Activated naive CD8-positive, alpha-beta T cell treated with anti-CD3 and anti-CD28 coated beads, Interleukin-2, amount 50 U/mL, for 16 hours (primary cell): ENCODE results near the gene SF3B6.
"Not testable (repeated sequence)": the region's sequence is repeated elsewhere in the genome, so short reads cannot be mapped to it uniquely, and the experiment has no call there.

Experiments used
- DNase-seq: peaks from one replicate; pipeline ENCODE4 v3.0.0-alpha.2; 2020; ENCODE audit warnings: low read depth, low spot score

SF3B6 gene

DNA sequence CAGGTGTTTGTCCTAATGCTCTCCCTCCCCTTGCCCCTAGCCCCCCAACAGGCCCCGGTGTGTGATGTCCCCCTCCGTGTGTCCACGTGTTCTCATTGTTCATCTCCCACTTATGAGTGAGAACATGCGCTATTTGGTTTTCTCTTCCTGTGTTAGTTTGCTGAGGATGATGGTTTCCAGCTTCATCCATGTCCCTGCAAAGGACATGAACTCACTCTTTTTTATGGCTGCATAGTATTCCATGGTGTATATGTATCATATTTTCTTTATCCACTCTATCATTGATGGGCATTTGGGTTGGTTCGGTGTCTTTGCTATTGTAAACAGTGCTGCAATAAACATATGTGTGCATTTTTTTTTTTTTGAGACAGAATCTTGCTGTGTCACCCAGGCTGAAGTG is 17.1 kb upstream of the SF3B6 start:
- DNase-seq: not testable (repeated sequence)

DNA sequence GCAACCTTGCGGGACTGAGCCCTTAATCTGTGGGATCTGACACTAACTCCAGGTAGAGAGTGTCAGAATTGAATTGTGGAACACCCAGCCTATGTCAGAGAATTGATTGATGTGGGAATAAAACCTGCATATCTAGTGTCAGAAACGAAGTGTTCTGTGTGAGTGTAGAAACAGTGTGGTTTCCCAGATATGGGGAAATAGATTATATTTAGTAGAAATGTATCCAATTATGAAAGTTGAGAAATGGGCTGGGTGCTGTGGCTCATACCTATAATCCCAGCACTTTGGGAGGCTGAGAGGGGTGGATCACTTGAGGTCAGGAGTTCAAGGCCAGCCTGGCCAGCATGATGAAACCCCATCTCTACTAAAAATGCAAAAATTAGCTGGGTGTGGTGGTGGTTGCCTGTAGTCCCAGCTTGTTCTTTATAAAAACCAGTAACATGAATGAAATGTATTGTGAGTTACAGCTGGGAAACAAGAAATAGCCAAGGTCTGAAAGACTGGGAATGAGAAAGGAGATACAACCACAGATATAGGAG is 12.8 kb upstream of the SF3B6 start:
- no peak for DNase-seq

DNA sequence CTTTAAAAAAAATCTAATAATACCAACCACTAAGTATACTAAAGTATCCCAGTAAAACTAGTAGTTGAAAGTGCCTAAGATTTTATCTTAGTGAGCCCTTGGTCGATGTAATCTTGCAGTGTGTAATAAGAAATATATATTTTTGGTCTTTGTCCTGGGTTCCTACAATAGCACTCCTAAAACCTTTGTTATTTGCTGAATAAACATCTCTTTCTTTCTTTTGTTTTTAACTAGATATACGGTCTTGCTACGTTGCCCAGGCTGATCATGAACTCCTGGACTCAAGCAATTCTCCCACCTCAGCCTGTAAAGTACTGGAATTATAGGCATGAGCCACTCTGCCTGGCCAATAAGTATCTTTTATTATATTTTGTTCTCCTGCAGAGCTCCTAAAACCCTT is 10.9 kb upstream of the SF3B6 start:
- no peak for DNase-seq

DNA sequence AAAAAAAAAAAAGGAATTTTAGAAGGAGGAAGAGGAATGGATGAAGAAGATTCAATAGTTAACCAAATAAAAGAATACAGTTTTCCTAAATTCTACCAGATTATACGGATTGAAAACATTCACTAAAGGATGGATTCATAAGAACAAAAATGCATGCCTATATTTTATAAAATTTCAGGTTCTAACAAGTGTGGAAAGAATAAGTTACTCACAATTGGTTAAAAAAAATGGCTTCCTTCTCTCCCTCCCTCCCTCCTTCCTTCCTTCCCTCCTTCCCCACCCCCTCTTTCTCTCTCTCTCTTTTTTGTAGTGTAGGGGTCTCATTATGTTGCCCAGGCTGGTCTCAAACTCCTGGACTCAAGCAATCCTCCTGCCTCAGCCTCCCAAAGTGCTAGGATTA is 10.1 kb upstream of the SF3B6 start:
- DNase-seq: no peak

DNA sequence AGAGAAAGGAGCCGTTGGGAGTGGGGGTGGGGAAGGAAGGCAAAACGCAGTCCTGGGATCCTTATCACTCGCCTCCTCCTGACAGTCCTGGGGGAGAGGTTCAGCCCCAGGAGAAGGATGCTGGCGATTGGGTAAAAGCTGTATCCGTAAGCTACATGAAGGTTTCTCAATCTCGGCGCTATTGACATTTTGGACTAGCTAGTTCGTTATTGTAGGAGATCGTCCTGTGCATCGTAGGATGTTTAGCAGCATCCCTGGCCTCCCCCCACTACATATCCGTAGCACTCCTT is 9.0 kb upstream of the SF3B6 start:
- DNase-seq: no peak

DNA sequence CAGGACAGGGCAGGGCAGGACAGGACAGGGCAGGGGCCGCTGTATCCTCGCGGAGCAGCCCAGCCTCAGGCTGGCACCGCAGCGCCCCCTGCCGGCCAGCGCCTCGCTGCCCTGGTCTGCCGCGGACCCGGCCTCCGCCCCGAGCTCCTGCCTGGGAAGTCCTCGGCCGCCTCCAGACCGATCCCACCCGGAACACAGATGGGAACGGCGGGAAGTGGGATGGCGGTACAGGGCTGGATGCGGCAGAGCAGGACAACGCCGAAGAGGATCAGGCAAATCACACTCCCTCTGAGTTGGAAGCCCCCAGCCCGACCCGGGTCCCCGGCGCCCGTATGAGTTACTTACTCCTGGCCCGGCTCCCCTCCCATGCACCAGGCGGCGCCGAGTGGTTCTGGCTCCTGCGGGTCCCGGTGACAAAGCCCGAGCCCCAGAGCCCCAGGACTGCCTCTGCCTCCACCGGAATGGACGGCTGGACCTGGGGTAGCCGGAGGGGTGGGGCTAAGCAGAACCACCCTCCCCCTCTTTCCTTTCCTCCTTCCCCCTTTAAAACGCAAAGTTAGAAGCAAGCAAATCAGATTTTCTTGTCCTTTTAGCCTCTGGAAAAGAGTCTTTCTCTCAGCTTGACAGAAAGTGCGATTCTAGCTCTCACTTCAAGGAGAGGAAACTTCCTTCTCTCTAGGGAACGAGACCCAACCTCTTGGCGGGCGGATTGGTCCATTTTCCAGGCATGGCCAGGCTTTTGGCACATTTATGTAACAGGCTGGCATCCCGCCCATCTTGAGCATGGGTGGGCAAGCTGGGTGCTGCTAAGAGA is 8.5 kb upstream of the SF3B6 start, which contains the start of gene TP53I3:
TP53I3 (minus strand) TSS at position 449 of the 814 bp plus-strand sequence. CDS start 508 bp downstream, outside the sequence.
- DNase-seq: peak; percentile 62

DNA sequence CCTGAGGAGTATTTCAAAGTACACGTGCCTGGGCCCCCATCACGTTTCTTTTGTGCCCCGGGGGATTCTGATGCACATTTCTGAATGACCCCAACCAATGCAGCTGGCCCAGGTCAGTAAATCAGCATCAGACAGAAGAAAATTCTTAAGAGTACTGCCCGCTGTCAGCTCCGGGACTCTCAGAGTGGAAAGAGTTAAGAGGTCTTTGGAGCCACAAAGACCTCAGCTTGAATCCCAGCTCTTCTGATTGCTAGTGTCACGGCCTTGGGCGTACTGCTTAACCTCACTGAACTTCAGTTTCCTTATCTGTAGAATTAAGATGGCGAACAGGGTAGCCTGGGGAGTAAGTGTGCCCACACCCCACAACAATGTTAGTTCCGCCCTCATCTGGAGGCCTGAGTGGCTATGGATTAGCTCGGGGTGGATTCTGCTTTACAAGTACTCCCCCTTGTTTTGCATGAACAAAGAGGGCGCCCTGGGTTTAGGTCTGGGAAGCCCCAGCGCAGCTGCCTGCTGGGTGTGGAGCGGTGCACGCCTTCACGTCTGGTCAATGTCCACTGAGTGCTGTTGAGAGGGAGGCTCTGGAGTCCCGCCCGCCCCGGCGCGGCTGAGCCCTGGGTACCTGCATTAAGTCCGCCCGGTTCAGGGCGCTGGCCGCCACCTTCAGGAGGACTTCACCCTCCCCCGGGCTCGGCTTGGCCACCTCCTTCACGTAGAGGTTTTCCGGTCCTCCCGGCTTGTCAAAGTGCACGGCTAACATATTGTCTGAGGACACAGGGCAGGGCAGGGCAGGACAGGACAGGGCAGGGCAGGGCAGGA is 7.7 kb upstream of the SF3B6 start:
- DNase-seq: no peak

DNA sequence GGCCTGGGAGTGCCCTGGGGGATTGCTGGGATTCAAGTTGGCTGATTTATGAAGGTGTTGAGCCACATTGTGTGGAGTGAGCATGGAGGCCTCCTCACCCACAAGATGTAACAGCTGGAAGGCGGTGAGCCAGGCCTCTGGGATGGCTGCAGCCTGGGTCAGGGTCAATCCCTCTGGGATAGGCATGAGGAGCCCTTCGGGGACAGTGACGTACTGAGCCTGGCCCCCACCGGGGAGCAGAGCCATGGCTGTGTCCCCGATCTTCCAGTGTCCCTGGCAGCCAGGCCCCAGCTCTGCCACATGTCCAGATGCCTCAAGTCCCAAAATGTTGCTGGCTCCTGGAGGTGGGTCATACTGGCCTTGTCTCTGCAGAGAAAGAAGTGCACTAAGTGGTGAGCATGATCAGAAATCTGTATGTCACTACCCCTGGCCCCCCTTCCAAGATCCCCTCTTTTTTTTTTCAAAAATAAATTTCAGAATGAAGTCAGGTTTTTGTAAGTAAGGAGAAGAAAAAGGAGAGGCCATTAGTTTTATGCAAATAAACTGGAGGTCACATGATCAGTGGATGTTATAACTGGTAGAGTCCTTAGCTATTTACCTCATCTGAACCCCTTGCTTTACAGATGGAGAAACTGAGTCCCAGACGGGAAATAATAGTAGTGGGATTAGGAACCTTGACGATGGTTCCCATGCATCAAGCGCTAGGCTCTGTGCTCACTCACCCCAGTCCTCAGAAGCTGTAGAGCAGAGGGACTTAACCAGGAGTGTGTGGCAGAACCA is 6.9 kb upstream of the SF3B6 start:
- DNase-seq: no peak

DNA sequence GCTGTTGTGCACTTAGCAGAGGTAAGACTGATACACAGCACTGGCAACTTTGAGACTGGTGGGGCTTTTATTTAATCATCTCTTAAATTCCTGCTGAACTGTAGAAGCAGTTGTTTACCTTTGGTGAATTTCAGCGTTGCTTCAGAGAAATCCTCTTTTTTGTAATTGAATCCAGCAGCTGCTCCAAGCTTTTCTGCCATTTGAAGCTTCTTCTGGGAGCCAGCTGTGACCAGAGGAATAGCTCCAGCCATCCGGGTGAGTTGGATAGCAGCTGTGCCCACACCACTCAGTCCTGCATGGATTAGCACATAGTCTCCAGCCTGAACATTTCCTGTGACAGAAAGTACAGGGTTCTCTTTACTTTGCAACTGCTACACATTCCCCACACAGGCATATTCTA is 4.6 kb upstream of the SF3B6 start:
- no peak for DNase-seq

DNA sequence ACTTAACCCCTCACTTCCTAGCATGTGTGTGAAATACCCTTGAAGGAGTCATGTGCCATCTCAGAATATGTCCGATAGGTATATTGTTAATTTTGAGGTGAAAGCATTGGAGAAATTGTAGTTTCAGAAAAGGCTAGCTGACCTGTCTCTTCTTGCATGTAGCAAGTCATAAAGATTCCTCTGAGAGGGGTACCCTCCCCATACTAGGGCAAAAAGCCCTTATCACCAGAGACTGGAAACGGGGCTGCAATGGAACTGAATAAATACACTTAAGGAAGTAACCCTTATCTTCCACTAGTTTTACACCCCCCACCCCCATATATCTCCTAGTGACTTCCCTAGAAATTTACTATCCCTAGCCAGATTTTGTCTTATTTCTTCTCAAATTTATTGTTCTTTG is 1.8 kb upstream of the SF3B6 start:
- no peak for DNase-seq

DNA sequence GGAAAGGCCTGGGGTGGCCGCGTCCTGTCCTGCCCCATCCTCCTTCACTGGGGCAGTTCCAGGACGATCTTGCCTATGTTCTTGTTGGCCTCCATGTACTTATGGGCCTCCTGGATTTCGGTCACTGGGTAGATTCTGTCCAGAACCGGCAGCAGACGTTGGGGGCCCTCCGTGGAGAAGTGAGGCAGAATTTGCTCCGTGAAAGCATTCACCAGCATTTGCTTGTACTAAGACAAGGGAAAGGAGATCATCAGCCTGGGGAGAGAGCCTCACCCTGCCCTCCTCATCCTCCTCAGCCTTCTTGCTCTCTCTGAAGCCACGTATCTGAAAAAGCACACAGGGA is 1.4 kb upstream of the SF3B6 start:
- no peak for DNase-seq

DNA sequence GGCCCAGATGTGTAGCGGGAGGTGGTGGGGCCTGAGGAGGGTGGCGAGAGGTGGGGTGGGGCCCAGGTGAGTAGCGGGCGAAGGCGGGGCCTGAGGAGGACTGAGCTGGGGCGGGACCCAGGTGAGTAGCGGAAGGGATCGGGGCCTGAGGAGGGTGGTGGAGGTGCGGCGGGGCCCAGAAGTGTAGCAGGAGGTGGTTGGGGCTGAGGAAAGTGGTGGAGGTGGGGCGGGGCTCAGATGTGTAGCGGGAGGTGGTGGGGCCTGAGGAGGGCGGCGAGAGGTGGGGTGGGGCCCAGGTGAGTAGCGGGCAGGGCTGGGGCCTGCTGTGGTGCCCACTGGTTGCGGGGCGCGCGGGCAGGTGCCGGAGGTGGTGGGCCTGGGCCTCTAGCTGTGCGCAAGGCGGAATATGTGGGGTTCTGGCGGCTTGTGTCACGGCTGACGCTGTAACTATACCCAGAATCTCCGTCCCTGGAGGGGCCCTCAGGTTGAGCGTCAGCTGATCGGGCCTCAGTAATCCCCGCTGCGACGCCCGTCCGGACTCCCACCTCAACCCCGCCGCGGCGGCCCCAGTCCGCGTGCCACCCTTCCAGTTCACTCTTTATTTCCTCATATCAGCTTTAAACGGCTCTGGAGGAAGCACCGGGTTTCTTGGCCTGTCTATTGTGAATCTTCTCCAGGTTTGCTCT is 866 bp upstream of the SF3B6 start:
- DNase-seq: no peak

DNA sequence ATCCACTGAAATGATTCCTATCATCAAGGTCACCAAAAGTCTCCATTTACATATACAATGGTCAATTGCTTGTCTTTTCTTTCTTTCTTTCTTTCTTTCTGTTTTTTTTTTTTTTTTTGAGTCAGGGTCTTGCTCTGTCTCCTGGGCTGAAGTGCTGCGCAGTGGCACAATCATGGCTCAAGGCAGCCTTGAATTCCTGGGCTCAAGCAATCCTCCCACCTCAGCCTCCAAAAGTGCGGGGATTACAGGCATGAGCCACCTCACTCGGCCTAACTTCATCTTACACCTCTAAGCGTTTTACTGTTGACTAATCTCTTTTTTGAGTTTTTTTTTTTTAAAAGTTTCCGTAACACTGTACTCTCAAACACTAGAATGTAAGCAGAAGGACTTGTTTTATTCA is 867 bp downstream of the SF3B6 start:
- no peak for DNase-seq

DNA sequence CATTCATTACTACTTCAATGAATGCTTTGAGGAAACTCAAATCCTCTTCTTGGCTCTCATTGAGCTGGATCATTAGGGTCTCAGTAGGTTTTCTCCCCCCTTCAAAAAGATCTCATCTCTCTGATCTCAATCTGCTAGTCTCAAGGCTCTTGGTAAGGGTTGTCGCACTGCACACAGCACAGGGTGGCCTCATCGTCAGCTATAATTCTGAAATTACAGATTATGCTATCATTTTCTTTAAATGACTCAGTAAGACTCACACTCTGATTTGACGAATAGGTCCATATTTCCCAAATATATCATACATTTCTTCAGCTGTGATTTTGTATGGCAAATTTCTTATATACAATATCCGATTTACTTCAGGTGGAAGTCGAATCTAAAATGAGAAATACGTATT is 2.3 kb downstream of the SF3B6 start:
- DNase-seq: no peak

DNA sequence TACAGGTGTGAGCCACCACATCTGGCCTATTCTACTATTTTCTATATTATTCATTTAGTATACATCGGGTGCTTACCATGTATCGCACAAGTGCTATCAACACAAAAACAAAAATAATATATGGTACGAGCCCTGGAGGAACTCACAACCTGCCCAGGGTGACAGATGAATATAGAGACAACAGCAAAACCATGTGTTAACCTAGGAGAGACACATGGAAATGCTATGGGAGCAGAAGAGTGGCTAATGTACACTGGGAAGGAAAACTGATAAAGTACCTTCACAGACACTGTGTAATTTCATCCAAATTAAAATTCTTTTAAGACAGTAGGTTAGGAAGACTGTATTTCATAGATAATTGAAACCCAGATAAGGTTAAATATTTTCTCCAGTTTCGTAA is 3.9 kb downstream of the SF3B6 start:
- DNase-seq: no peak

DNA sequence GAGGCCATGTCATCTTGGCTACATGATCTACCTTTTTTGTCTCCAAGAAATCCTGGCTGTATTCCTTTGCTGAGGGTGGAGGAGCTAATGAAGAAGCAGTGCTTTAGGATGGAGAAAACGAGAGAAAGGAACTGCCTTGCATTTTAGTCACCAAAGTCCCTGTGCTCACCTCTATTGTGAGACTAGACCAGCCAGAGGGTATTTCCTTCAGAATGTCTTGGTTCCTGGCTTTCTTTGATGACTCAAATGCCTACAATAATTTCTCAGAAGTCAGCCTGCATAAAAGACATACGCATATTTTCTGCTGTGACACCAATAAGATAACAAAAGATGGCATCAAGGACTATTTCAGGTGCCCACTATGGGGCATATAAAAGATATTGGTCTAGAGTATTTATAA is 10.8 kb downstream of the SF3B6 start:
- DNase-seq: no peak

DNA sequence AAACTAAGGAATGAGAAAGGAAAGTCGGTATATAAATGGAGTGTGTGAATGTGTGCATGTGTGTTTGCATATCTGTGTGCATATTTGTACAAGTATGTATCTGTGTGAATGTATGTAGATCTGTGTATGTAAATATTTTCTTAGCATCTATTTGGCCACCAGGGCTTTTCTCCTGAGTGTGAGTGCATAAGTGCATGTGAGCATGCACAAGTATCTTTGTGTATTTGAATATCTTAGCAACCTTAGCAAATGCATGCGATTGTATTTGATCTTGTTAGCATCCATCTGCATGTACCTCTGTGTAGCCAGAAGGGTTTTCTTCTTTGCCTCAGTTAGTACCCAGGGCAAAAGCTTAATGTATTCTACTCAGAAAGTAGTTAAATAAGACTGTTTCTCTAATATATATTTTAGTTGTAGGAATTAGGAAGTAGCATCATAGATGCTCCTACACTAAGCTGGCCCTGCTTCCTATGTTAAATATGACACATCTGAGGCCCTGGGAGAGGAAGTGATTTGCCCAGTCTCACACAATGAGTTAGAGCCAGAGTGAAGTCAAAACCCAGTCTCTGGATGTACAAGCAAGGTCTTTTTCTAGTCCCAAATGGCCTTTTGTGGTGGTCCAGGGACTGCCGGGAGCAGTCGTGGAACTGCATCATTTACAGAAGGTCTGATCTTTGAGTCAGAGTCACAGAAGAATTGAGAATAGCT is 17.4 kb downstream of the SF3B6 start:
- DNase-seq: no peak

DNA sequence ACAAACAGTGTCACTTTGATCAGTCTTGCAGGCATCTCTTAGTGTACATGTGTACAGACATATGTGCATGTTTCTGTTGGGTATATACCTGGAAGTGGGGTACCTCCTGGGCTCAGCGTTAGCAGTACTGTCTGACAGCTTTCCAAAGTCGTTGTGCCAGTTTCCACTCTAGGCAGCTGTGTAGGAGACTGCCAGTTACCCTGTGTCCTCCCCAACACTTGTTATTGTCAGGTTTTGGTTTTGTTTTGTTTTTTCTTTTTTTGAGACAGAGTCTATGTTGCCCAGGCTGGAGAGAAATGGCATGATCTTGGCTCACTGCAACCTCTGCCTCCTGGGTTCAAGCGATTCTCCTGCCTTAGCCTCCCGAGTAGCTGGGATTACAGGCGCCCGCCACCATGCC is 20.4 kb downstream of the SF3B6 start:
- DNase-seq: no peak

DNA sequence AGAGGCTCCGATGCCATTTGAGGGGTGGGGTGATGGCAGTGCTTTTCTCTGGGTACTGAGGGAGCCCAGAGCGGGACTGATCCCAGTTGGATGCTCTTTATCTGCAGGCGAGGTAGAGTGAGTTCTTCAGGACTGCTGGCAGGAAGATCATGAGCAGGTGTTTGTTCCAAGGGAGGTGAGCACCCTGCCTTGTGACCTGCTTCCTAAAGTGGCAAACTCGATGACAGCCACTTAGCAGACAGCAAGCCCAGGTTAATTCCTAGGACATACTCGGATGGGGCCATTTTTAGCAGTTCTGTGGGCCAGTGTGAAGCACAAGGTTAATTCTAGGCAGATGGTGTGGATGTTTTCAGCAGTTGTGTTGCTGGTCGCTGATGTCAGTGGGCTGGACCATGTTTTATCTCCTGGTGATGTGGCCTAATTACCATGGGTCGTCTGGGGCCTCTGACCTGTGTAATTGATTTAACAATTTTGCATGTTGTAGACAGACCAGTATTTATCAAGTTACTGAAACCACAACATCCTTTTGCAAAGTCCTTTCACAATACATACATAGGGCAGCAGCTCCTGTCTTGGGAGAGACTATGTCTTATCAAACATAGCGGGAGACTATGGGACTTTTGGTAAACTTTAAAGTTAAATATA is 21.6 kb downstream of the SF3B6 start:
- DNase-seq: no peak

DNA sequence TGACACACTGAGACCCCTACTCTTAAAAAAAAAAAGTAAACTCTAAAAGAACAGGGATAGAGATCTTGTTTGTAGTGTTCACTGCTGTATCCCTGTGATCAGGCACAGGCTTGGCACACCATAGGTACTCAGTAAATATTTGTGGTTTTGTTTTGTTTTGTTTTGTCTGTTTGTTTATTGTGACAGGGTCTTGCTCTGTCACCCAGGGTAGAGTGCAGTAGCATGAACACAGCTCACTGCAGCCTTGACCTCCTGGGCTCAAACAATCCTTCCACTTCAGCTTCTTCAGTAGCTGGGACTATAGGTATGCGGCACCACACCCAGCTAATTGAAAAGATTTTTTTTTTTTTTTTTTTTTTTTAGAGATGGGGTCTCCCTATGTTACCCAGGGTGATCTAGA is 23.2 kb downstream of the SF3B6 start:
- no peak for DNase-seq

DNA sequence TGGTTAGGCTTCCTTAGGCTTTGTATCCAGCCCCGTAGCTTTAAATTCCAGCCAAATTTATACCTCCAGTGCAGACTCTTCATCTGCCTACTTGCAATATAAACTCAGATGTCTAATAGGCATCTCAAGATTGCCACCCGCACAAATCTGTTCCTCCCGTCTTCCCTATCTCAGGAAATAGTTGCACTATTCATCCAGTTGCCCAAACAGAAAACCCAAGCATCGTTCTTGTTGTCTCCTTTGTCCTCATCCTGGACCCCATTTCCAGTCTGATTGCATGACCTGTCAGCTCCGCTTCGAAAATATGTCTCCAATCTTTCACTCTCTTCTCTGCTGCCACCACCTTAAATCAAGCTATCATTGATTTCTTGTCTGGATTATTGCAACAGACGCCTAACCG is 24.3 kb downstream of the SF3B6 start:
- no peak for DNase-seq
